Testis (tissue), 3 donors: Measurements from ENCODE around the gene PLAAT5. TPM values are rescaled to one million over a fixed set of nuclear protein-coding genes. Genes with fewer than 3 reads are reported as not detected.

Experiments used
- DNase-seq: peaks from one replicate; pipeline ENCODE4 v3.0.0-alpha.2; 2019
- H3K27ac ChIP-seq, 2 donors: fragments of 200-600 bp; sonication (generic); one replicate each; pipeline ENCODE4 v1.5.1; 2019
- H3K27me3 ChIP-seq: fragments of 200-600 bp; sonication (generic); one replicate; pipeline ENCODE4 v1.5.1; 2019
- H3K36me3 ChIP-seq: fragments of 200-600 bp; sonication (generic); one replicate; pipeline ENCODE4 v1.5.1; 2017; ENCODE audit warnings: low read depth; ENCODE audit errors: missing control alignments
- H3K4me1 ChIP-seq: fragments of 200-600 bp; sonication (generic); one replicate; pipeline ENCODE4 v1.5.1; 2019
- H3K4me3 ChIP-seq, 2 donors: fragments of 200-600 bp; sonication (generic); one replicate each; pipeline ENCODE4 v1.5.1; 2017 to 2019
- H3K9me3 ChIP-seq: fragments of 200-600 bp; sonication (generic); one replicate; pipeline ENCODE4 v1.5.1; 2017
- POLR2A ChIP-seq: fragments of 450-650 bp; IDR thresholded peaks from one replicate; pipeline ENCODE4 v1.6.1; 2017; ENCODE audit warnings: antibody characterized with exemption, mild to moderate bottlenecking, moderate library complexity
- WGBS, 2 donors: methylation state at CpG; one replicate each; pipeline ENCODE4 v1.1.5; 2018; 5-methylcytosine and 5-hydroxymethylcytosine counted together
- intact Hi-C: fragments of 100-400 bp; cut with DNase I; formaldehyde crosslinking; loops from one replicate; pipeline ENCODE4 v1.15.1; 2023; ENCODE audit warnings: low total_unique reads
- polyA plus RNA-seq: library from polyadenylated mRNA; stranded (reverse); fragments of 350-450 nt; fragmentation: Illumina TruSeq; extraction: RNeasy Lipid Tissue Mini Kit (QIAGEN cat#74804); gene quantifications from one replicate; pipeline ENCODE4 v1.2.3, GENCODE V29; 2014; ENCODE audit warnings: low read depth, low replicate concordance; ENCODE audit not compliant: insufficient read depth
- total RNA-seq, 2 donors: library from RNA; depleted of rRNA; stranded (reverse); fragments of >200 nt; gene quantifications; one replicate each; pipeline ENCODE4 v1.2.3, GENCODE V29; 2016
- TF ChIP-seq, protein P1 (sequence below), 3 experiments: fragments of 450-650 bp in 2 of 3; fragments of 200-600 bp in 1 of 3; sonication (generic) in 1 of 3; IDR thresholded peaks; one replicate each; pipeline ENCODE4 v1.5.1; 2016 to 2019; ENCODE audit warnings: antibody characterized with exemption in 3 of 3, mild to moderate bottlenecking in 2 of 3, moderate library complexity in 1 of 3

The PLAAT5 gene
- total and polyA plus RNA-seq, 3 donors from 2014 or later = 60.6 to 148 (median 92.8) TPM

DNA sequence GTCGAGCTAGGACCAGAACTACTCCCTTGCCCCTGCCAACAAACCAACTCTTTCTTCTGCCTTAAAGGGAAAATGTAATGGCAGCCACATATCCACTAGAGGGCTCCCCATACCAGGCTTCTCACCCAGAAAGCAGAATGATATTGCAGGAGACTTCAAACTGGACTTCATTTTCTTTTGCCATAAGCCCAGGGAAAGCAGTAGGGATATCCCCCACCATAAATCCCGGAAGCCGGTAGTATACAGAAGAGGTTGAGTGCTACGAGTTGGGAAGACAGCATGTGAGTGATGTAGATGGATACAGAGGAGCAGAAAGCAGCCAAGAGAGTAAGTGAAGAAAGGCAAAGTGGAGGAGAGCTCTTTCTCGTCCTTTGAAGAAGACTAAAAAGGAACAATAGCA lies 12.1 kb downstream of the PLAAT5 start:
- Histone ChIP-seq H3K4me1 (peaks cover 5% of the 10 kb centered on the region), H3K9me3 (no peaks in the 10 kb centered on the region), H3K4me3 (no peak overlapping the region), H3K27ac (no peak overlapping the region), H3K36me3 (no peaks in the 10 kb centered on the region), H3K27me3 (no peaks in the 10 kb centered on the region)
- intact Hi-C loops = no loop called here
- 8 to 9% methylated on average over 5 of the region's 5 CpGs for WGBS, 2 donors
- TF ChIP-seq, protein P1, sequence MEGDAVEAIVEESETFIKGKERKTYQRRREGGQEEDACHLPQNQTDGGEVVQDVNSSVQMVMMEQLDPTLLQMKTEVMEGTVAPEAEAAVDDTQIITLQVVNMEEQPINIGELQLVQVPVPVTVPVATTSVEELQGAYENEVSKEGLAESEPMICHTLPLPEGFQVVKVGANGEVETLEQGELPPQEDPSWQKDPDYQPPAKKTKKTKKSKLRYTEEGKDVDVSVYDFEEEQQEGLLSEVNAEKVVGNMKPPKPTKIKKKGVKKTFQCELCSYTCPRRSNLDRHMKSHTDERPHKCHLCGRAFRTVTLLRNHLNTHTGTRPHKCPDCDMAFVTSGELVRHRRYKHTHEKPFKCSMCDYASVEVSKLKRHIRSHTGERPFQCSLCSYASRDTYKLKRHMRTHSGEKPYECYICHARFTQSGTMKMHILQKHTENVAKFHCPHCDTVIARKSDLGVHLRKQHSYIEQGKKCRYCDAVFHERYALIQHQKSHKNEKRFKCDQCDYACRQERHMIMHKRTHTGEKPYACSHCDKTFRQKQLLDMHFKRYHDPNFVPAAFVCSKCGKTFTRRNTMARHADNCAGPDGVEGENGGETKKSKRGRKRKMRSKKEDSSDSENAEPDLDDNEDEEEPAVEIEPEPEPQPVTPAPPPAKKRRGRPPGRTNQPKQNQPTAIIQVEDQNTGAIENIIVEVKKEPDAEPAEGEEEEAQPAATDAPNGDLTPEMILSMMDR (IDR thresholded peaks at IDR 0.05) = peak; percentile 72 to 94 (median 86)
- TF ChIP-seq POLR2A = no peak
- DNase-seq = peak; percentile 73

DNA sequence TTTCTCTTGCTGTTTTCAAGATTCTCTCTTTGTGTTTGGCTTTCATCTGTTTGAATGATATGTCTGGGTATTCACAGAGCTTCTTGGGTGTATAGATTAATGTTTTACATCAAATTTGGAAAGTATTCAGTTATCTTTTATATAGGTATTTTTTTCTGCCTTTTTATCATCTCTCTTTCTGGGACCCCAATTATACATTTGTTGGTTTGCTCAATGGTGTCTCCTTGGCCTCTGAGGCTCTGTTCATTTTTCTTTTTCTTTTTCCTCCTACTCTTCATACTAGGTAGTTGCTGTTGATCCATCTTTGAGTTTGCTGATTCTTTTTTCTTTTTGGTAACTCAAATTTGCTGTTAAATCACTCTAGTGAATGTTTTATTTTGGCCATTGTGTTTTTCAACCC lies 14.3 kb downstream of the PLAAT5 start:
- no peak overlapping the region for H3K27ac ChIP-seq
- H3K9me3 ChIP-seq = no peaks in the 10 kb centered on the region
- no peaks in the 10 kb centered on the region for H3K36me3 ChIP-seq
- no peaks in the 10 kb centered on the region for H3K27me3 ChIP-seq
- intact Hi-C loops = no loop called here
- peaks cover 5% of the 10 kb centered on the region for H3K4me1 ChIP-seq
- TF ChIP-seq POLR2A = no peak
- TF ChIP-seq, protein P1 (IDR thresholded peaks at IDR 0.05) = no peak
- H3K4me3 ChIP-seq = no peak overlapping the region
- DNase-seq = no peak

DNA sequence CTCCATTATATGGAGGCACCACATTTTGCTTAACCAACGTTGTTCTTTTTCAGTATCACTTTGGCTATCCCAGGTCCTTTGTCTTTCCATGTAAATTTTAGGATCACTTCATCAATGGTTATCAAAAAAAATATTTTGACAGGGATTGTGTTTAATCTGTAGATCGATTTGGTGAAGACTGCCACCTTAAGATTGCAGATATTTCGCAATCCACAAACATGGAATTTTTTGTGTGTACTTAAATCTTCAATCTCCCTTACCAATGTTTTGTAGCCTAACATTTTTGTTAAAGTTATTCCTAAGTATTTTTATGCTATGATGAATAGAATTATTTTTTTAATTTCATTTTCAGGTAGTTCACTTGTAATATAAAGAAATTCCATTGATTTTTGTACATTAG lies 18.6 kb downstream of the PLAAT5 start:
- DNase-seq = no peak
- no peaks in the 10 kb centered on the region for H3K4me1 ChIP-seq
- H3K36me3 ChIP-seq = no peaks in the 10 kb centered on the region
- H3K27ac ChIP-seq = no peak overlapping the region
- intact Hi-C loops = no loop called here
- WGBS, 2 donors = 83 to 89% methylated on average over 3 of the region's 3 CpGs
- TF ChIP-seq POLR2A = no peak
- TF ChIP-seq, protein P1 (IDR thresholded peaks at IDR 0.05) = no peak
- H3K9me3 ChIP-seq = no peaks in the 10 kb centered on the region
- H3K4me3 ChIP-seq = no peak overlapping the region
- H3K27me3 ChIP-seq = no peaks in the 10 kb centered on the region

DNA sequence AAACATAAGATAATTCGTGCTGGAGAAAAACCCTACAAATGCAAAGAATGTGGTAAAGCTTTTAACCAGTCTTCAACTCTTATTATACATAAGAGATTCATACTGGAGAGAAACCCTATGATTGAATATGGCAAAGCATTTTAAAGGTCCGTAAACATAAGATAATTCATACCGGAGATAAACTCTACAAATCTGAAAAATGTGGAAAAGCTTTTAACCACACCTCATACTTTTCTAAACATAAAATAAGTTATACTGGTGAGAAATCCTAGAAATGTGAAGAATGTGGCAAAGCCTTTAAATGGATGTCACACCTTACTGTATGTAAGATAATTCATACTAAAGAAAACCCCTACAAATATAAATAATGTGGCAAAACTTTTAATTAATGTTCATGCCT lies 20.7 kb downstream of the PLAAT5 start:
- no peak for TF ChIP-seq POLR2A
- TF ChIP-seq, protein P1 (IDR thresholded peaks at IDR 0.05) = no peak
- H3K27ac ChIP-seq = no peak overlapping the region
- WGBS, 2 donors = 76 to 80% methylated on average over 3 of the region's 3 CpGs
- H3K4me1 ChIP-seq = no peaks in the 10 kb centered on the region
- H3K36me3 ChIP-seq = no peaks in the 10 kb centered on the region
- no peaks in the 10 kb centered on the region for H3K27me3 ChIP-seq
- no peak for DNase-seq
- intact Hi-C loops = no loop called here
- H3K4me3 ChIP-seq = no peak overlapping the region
- H3K9me3 ChIP-seq = no peaks in the 10 kb centered on the region

DNA sequence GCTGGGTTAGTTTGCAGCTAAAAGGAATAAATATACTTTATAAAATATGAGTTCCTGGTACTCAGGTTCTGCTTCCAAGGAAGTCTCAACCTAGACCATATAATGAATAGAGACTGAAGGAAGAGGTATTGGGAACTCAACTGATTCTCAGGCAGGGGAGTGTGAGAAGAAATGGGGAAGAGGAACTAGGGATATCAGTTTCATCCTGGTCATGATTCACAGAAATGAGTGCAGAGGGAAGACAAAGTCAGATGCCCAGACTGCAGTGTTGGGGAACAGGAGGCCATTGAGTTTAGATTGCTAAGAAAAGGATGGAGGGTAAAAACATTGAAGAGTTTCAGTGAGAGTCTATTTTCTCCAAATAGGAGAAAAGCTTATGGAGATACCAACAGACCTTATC lies 28.8 kb downstream of the PLAAT5 start:
- Histone ChIP-seq H3K27ac (no peak overlapping the region), H3K36me3 (no peaks in the 10 kb centered on the region), H3K4me1 (no peaks in the 10 kb centered on the region), H3K4me3 (no peak overlapping the region), H3K27me3 (no peaks in the 10 kb centered on the region), H3K9me3 (no peaks in the 10 kb centered on the region)
- TF ChIP-seq, protein P1 (IDR thresholded peaks at IDR 0.05) = no peak
- no peak for TF ChIP-seq POLR2A
- intact Hi-C loops = no loop called here
- DNase-seq = no peak
